ENCODE measurements around the gene HID1. TPM values are rescaled to one million over a fixed set of nuclear protein-coding genes. Genes with fewer than 3 reads are reported as not detected.

Gene HID1
- total RNA-seq, 1 experiment from 2014 or later = 12.7 TPM

GRCh38 chr17:74971069-74971841 is 1.3 kb downstream of the HID1 start:
- H3K9me3 Mint-ChIP-seq = peaks cover 0 to 2% of the 10 kb centered on the region in 2 experiments; a peak in 1 of 5 replicates
- Histone ChIP-seq H3K23ac (ENCODE audit: insufficient read length, low read depth, low read length) (no peak overlapping the region), H3K56ac (ENCODE audit: insufficient read length, low read depth, low read length) (no peak overlapping the region), H3K27me3 (ENCODE audit: insufficient read depth, low read length) (peaks cover 19% of the 10 kb centered on the region), H2AK5ac (ENCODE audit: insufficient read length, low read length) (no peak overlapping the region), H3K18ac (ENCODE audit: insufficient read length, low read depth, low read length) (no peak overlapping the region), H4K5ac (ENCODE audit: insufficient read length, low read depth, low read length) (no peak overlapping the region), H3K79me1 (ENCODE audit: insufficient read depth, low read depth, low read length, poor library complexity, severe bottlenecking) (no peaks in the 10 kb centered on the region), H2BK20ac (ENCODE audit: low read depth, low read length, poor library complexity, severe bottlenecking) (no peak overlapping the region), H3K79me2 (ENCODE audit: insufficient read depth, low read length) (no peaks in the 10 kb centered on the region), H2AFZ (ENCODE audit: low read length) (no peak overlapping the region), H2BK120ac (ENCODE audit: low read depth, low read length, poor library complexity, severe bottlenecking) (no peak overlapping the region), H3K23me2 (ENCODE audit: insufficient read length, low read depth, low read length, poor library complexity, severe bottlenecking) (peaks cover 8% of the 10 kb centered on the region), H3K9ac (ENCODE audit: extremely low read depth, insufficient read length, low read length) (no peak overlapping the region), H2BK5ac (ENCODE audit: insufficient read length, low read length) (no peak overlapping the region), H4K91ac (ENCODE audit: insufficient read length, low read depth, low read length) (no peak overlapping the region), H3K4ac (ENCODE audit: low read depth, low read length) (no peak overlapping the region), H4K20me1 (ENCODE audit: control insufficient read depth, insufficient read depth, insufficient read length) (no peaks in the 10 kb centered on the region), H3K9me3 (ENCODE audit: control insufficient read depth, low read depth, low read length) (no peaks in the 10 kb centered on the region), H4K8ac (replicated peaks; ENCODE audit: insufficient read length, low read depth, low read length) (no peak overlapping the region), H3K4me2 (ENCODE audit: insufficient read depth, insufficient read length, low read length) (peak overlapping the region; percentile 47), H3K4me1 (ENCODE audit: insufficient read depth, low read length) (no peaks in the 10 kb centered on the region; the same call in 1 of the 2 replicates), H3T11ph (ENCODE audit: low read length) (no peak overlapping the region), H3K14ac (ENCODE audit: insufficient read depth, low read length) (no peak overlapping the region), H3K27ac (ENCODE audit: insufficient read length, low read depth, low read length) (no peak overlapping the region), H2BK12ac (ENCODE audit: insufficient read length, low read depth, low read length) (no peak overlapping the region), H2BK15ac (ENCODE audit: low read depth, low read length) (no peak overlapping the region)
- no peak overlapping the region for H3K27ac Mint-ChIP-seq
- H3K4me3 Mint-ChIP-seq = peak overlapping the region; percentile 67 to 83
- peaks cover 10 to 19% of the 10 kb centered on the region in 2 experiments for H3K4me1 Mint-ChIP-seq
- no peak for DNase-seq
- TF ChIP-seq CTCF (conservative IDR thresholded peaks at IDR 0.05) = no peak
- peaks cover 57% of the 10 kb centered on the region for H3K27me3 Mint-ChIP-seq (ENCODE audit: low read depth)
- H3K36me3 Mint-ChIP-seq (ENCODE audit: insufficient read depth in 1 of 3, low read depth in 3 of 3) = no peaks in the 10 kb centered on the region
- no CpG with 5 or more reads among the region's 8 CpGs for WGBS (ENCODE audit: extremely low coverage, insufficient read length, low lambda C conversion rate)

All from H9 (cell line).